HFFc6 (cell line): ENCODE data around the gene RFPL4A. TPM values are rescaled to one million over a fixed set of nuclear protein-coding genes. Genes with fewer than 3 reads are reported as not detected.
"Not testable (repeated sequence)": the region's sequence is repeated elsewhere in the genome, so short reads cannot be mapped to it uniquely, and the experiment has no call there.

Experiments
- DNase-seq: peaks from one replicate; pipeline ENCODE4 v3.0.0-alpha.2; 2018
- H3K27ac Mint-ChIP-seq: 2 replicates; pipeline ENCODE4 v1.8.0; 2020; ENCODE audit warnings: mild to moderate bottlenecking, mixed read lengths
- H3K27me3 Mint-ChIP-seq: 2 replicates; pipeline ENCODE4 v1.8.0; 2021; ENCODE audit warnings: mild to moderate bottlenecking, moderate library complexity, mixed read lengths; ENCODE audit not compliant: insufficient read depth
- H3K36me3 Mint-ChIP-seq: 2 replicates; pipeline ENCODE4 v1.8.0; 2021; ENCODE audit warnings: low read depth, mixed read lengths
- H3K4me1 Mint-ChIP-seq: 2 replicates; pipeline ENCODE4 v1.8.0; 2020; ENCODE audit warnings: low read depth, mixed read lengths
- H3K4me3 Mint-ChIP-seq: 2 replicates; pipeline ENCODE4 v1.8.0; 2020; ENCODE audit warnings: mild to moderate bottlenecking, moderate library complexity, mixed read lengths
- H3K9me3 Mint-ChIP-seq: 2 replicates; pipeline ENCODE4 v1.8.0; 2020; ENCODE audit warnings: mild to moderate bottlenecking, mixed read lengths
- CTCF ChIP-seq: fragments of 200-600 bp; sonication (generic); IDR thresholded peaks from 2 replicates; pipeline ENCODE4 v1.5.0; 2021; ENCODE audit warnings: antibody characterized with exemption, mild to moderate bottlenecking
- total RNA-seq, 6 experiments: library from RNA; stranded (reverse); fragmentation: NEBNext Ultra II Directional; extraction: Animal tissue kit (Norgen Biotek cat#: 25700); gene quantifications; 2 replicates in 1 of 6; 3 replicates in 5 of 6; pipeline ENCODE4 v1.2.3, GENCODE V29; 2021

RFPL4A gene
- total RNA-seq, 6 experiments from 2014 or later, result not detected

GRCh38 chr19:55753401-55753800 is 5.5 kb upstream of the RFPL4A start:
- Mint-ChIP-seq H3K4me1 (no peaks in the 10 kb centered on the region), H3K4me3 (no peak overlapping the region), H3K36me3 (no peaks in the 10 kb centered on the region), H3K27me3 (no peaks in the 10 kb centered on the region), H3K27ac (no peak overlapping the region), H3K9me3 (peaks cover 5% of the 10 kb centered on the region; the same call in 1 of the 2 replicates)
- DNase-seq, result no peak
- TF ChIP-seq CTCF, result no peak

GRCh38 chr19:55756808-55757207 is 2.1 kb upstream of the RFPL4A start:
- not testable (repeated sequence) for H3K27ac Mint-ChIP-seq, H3K27me3 Mint-ChIP-seq, DNase-seq, H3K4me3 Mint-ChIP-seq, H3K4me1 Mint-ChIP-seq, H3K36me3 Mint-ChIP-seq, H3K9me3 Mint-ChIP-seq

GRCh38 chr19:55766466-55766865 is 7.6 kb downstream of the RFPL4A start:
- DNase-seq, result no peak
- Mint-ChIP-seq H3K9me3 (peaks cover 8% of the 10 kb centered on the region; the same call in 1 of the 2 replicates), H3K27ac (no peak overlapping the region), H3K4me1 (no peaks in the 10 kb centered on the region), H3K27me3 (peaks cover 2% of the 10 kb centered on the region), H3K36me3 (no peaks in the 10 kb centered on the region), H3K4me3 (no peak overlapping the region)
- no peak for TF ChIP-seq CTCF

GRCh38 chr19:55768818-55769217 is 9.9 kb downstream of the RFPL4A start, which contains the start of gene RFPL4AL1:
Gene RFPL4AL1, plus strand, starts transcription at chr19:55769118. Its CDS starts 2,687 bp downstream, at chr19:55771805.
- H3K9me3 Mint-ChIP-seq, H3K36me3 Mint-ChIP-seq, H3K27me3 Mint-ChIP-seq, H3K4me3 Mint-ChIP-seq, DNase-seq, H3K4me1 Mint-ChIP-seq, H3K27ac Mint-ChIP-seq: not testable (repeated sequence)

- H3K27me3 Mint-ChIP-seq, H3K9me3 Mint-ChIP-seq, H3K27ac Mint-ChIP-seq, DNase-seq, H3K36me3 Mint-ChIP-seq, H3K4me3 Mint-ChIP-seq, H3K4me1 Mint-ChIP-seq: not testable (repeated sequence)
These were observed 10.7 kb downstream of the RFPL4A start for GRCh38 chr19:55769632-55770031.

GRCh38 chr19:55777528-55777927 is 18.6 kb downstream of the RFPL4A start:
- H3K4me1 Mint-ChIP-seq, result no peaks in the 10 kb centered on the region
- no peak overlapping the region for H3K27ac Mint-ChIP-seq
- H3K27me3 Mint-ChIP-seq, result no peaks in the 10 kb centered on the region; the same call in 1 of the 2 replicates
- peaks cover 19% of the 10 kb centered on the region; the same call in 1 of the 2 replicates for H3K9me3 Mint-ChIP-seq
- 0 out of 2 replicates have a peak, but pooled peaks have one; percentile 17 for TF ChIP-seq CTCF
- DNase-seq, result no peak
- no peak overlapping the region for H3K4me3 Mint-ChIP-seq
- no peaks in the 10 kb centered on the region for H3K36me3 Mint-ChIP-seq

- H3K27ac Mint-ChIP-seq, result no peak overlapping the region
- no peak for DNase-seq
- no peaks in the 10 kb centered on the region for H3K36me3 Mint-ChIP-seq
- H3K27me3 Mint-ChIP-seq, result no peaks in the 10 kb centered on the region; the same call in 1 of the 2 replicates
- no peak for TF ChIP-seq CTCF
- H3K9me3 Mint-ChIP-seq, result peaks cover 26% of the 10 kb centered on the region; the same call in 1 of the 2 replicates
- H3K4me3 Mint-ChIP-seq, result no peak overlapping the region
- H3K4me1 Mint-ChIP-seq, result no peaks in the 10 kb centered on the region
These were observed 19.4 kb downstream of the RFPL4A start for GRCh38 chr19:55778331-55778730.
